Activated CD8-positive, alpha-beta memory T cell treated with anti-CD3 and anti-CD28 coated beads, Interleukin-2, amount 50 U/mL, for 4 hours (primary cell): Measurements from ENCODE around the gene TIMM10.

Experiments used
- DNase-seq: peaks from one replicate; pipeline ENCODE4 v3.0.0-alpha.2; 2020

The TIMM10 gene

DNA sequence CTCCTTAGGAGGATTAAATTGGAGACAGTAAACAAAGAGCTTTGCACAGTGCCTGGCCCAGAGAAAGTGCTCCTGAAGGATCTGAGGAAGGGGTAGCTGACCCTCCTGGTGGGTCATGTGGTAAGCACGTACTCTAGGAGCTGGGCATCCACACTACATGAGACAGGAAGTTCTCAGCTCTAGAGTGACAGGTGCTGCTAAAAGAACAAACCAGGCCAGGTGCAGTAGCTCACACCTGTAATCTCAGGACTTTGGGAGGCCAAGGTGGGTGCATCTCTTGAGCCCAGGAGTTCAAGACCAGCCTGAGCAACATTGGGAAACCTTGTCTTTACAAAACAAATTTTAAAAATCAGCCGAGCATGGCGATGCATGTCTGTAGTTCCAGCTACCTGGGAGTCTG is 28.2 kb downstream of the TIMM10 start:
- no peak for DNase-seq

- no peak for DNase-seq
Observed at GRCh38 chr11:57501953-57502352, 28.6 kb downstream of the TIMM10 start.

DNA sequence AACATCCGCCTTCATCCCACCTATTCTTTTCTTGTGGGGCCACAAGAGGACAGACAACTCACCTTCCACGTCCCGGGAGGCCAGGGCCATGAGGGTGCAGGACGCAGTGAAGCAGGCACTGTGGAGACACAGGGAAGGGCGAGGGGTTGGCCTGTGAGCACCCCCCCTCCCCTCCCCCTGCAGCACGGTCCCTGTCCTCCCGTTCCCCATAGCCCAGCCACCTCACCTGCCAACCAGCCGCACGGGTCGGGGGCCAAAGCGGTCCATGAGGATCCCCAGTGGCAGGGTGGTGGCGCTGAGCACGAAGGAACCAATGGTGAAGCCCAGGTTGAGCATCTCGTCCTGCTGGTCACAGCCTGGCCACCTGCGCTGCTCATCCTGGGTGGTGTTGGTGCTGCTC is 29.6 kb downstream of the TIMM10 start:
- no peak for DNase-seq

DNA sequence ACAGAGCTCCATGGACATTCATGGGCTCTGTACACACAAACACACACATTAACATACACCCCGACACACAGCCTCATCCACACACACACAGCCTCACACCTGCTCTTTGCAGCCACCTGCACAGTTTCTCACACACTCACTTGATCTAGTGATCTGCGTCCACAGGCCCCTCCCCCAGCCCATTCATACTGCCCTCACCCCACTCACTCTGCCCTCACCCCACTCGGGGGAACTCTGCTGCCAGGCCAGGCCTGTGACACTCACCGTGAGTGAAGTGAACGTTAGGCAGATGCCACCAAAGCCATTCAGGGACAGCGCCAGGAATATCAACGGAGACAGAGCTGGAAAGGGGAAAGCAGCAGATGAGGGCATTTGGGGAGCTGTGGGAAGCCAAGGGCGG is 30.0 kb downstream of the TIMM10 start:
- DNase-seq, result no peak

DNA sequence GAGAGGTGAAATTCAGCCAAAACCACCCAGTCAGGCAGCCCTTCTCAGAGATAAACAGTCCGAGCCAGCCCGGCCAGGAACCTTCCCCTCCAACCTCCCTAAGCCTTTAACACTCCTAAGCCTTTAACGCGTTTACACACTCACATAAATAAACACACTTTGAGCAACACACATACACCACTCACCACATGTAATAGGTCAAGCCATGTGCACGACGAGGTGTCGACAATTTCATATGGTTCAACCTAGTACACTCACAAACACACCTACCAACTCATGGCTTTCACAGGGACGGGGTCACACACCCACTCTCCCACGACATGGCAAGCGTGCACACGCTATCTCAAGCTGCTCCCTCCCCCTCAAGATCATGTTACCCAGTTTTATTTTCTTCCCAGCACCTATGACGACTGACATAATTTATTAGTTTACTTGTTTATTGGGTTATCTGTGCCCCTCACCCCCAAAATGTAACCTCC is 30.5 kb downstream of the TIMM10 start:
- no peak for DNase-seq

DNA sequence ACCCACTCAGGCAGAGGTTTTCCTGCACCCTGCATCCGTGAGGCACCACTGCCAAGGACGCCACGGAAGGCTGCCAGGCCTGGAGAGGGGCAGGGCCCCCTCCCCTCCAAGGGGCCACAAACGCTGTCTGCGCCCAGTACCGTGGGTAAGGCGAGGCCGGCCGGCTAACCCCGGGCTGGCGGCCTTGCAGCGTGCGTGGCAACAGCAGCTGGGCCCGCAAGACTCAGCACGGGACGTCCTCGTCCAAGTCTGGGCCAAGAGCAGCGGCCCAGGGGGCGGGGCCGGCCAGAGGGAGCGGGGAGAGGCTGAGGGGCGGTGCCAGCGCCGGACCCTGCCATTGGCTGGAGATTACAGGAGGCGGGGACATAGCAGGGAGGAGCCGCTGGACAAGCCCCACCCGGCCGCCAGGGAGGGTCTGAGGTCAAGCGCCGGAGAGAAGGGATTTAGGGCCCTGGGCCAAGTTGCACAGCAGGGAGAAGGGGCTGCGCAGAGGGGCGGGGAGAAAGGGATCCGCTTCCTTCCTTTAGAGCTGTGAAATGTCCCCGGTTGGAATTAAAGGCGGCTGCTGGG is 31.1 kb downstream of the TIMM10 start:
- DNase-seq, result peak; percentile 22

DNA sequence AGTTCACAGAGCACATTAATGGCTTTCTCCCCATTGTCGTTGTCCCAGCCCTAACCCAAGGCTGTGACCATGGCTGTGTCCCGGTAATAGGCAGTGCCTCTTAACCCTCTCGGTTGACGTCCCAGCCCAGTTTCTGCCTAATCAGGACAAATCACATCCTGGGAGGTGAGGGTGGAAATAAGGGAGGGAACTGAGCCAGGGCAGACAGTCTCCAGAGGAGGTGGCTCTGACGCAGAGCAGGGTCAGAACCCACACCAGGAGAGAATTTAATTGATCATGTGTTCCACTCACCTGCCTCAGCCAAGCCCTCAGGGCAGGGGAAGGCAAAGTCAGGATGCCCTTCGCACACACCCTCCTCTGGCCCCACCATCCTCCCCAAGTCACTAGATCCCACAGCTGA is 32.0 kb downstream of the TIMM10 start:
- no peak for DNase-seq

- no peak for DNase-seq
Observed at GRCh38 chr11:57497303-57498247, 33.0 kb downstream of the TIMM10 start.

DNA sequence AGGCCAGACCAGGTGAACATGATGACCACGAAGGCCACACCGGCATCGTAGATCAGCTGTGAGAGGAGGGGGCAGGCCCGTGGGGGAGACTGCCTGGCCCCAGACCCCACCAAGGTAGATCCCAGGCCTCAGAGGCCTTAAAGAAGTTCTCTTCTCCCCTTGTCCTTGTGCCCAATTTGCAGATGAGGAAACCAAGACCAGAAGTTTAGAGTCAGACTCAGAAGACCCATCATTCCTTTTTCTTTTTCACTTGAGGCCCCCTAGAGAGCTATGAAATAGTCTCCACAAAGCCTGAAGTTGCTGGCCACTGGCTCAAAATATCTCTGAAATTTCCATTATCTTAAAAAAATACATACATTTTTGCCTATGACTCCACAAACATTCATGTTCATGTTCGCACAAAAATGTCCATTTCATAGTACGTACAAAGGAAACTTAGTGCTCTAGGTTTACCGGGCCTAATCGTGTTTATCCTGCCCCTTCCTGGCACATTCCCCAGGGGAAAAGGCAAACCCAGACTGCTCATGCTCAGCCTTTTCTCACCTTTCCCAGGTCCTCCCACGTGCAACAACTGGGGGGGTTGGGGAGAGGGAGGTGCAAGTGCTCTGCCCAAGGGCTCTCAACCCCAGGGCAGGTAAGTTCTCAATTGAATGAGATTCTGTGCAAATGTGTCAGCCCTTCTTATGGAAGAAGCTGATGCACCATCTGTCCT is 34.3 kb downstream of the TIMM10 start:
- DNase-seq, result no peak

DNA sequence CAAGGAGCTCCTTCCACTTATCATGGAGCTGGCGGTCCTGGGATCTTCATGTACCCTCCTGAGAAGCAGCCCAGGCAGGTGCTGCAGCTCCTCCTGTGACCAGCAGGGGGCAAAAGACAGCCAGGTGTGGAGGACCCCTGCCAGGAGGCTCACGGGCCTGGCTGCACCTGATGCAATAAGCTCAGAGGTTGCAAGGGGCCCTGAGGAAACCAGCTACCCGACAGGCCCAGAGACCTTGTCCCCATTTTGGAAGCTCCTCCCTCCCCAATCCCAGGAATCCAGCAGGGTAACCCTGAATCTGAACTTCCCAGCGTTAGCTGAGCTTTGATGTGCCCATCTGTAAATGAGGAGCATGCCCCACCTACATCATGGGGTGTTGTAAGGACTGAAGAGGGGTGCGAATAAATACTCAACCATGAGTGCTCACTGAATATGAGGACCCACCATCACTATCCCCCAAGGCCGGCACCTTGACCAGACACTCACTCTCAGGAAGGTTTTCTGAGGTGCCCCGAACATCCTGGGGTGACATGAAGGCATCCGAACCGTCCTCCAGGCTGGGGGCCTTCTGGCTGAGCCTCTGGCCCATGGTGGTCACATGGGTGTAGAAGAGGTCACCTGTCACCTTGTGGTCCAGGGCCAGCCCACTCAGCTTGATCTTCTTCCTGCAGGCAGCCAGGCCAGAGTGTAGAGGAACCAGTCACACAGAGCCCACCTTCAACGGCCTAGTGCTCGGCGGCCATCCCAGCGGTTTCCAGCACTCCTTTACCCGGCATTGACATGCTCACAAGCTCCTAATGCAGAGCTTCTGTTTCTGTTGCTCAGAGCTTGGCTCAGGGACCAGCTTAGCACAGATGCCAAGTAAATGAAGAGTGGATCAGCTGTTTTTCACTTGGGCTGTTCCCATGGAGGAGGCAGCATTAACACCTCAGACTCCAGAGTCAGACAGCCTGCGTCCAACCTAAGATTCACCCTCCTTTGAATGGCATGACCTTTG is 36.7 kb downstream of the TIMM10 start:
- DNase-seq, result peak; percentile 85

DNA sequence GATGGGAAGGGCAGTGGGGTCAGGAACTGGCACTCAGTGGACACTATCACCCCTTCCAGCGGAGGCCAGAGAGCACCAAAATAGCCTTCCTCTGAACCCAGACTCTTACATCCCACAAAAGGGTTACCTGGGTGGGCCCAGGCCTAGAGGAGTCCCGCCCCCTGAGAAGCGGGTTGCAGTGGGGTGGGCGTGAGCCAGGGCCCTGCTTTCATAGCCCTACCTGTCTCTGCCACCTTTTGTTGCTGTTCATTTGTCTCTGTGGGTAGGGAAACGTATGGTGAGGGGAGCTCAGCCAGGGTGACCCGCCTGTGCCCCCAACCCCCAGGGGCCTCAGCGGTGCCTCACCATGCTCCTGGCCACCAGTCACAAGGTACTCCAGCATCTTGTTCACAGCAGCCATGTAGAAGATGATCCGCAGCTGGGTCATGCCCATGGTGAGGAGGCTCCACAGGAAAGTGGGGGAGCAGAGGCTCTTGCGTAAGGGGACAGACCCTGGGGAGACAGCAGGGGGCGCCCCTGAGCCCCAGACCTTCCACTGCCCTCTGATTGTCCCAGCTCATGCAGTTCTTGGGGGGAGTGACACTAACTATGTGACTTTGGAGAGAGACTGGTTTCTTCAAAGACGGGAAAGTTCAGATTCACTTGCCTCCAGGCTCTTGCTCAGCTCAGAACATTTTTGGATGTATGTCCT is 39.0 kb downstream of the TIMM10 start:
- DNase-seq, result peak; percentile 54

DNA sequence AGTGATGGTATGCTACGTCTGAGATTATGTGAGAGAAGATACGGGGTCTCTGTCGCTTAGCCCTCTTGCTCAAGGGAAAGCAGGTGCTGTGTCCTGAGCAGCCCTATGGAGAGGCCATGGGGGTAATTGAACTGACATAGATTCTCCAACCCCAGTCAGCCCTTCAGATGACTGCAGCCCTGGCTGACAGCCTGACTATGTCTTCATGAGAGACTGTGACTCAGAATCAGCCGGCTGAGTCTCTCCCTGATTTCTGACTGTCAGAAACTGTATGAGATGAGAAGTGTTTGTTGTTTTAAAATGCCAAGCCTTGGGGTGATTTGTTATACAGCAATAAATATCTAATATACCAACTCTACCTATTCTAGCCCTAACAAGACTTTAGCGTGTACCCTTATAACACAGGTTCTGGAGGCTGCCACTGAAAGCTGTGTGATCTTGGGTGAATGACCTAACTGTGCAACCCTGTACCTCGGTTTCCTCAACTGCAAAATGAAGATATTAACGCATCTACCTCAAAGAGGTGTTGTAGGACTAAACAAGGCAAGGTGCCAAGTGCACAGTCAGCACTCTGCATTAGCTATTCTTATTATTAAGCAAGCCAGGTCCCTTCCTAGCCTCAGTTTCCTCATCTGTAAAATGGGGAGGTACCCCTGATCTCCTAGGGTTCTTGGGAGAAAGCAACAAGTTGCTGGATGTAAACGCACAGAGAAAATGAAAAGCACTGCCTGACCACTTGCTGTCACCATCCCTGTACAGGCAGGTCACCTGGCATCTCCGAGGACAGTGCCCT is 39.9 kb downstream of the TIMM10 start:
- DNase-seq, result no peak

DNA sequence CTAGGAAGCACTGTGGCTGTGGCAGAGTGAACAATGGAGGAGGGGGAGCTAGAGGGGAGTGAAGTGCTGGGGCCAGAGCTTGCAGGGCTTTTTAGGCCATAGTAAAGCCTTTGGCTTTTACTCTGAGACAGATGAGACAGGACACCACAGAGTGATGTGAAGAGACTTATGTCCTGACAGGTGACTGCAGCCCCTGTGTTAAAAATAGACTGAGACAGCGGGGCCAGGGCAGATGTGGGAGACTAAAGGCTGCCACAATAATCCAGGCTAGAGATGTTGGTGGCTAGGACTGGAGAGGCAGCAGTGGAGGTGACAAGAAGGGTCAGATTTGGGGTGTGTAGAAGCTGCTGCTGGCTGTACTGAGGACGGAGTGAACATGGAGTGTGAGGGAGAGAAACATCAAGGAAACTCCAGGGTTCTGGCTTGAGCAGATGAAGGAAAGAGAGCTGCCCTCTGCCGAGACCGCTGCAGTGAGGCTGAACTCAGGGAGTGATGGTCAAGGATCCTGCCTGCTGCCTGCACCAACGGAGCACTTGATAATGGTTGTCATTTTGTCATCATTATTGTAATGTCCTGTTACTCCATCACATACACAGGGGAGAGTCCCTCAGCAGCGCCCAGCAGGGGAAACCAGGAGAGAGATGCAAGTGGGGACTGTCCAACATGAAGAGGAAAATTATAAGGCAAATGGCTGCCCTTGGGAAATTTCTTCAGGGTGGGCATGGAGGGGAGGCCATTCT is 42.5 kb downstream of the TIMM10 start:
- DNase-seq, result no peak

DNA sequence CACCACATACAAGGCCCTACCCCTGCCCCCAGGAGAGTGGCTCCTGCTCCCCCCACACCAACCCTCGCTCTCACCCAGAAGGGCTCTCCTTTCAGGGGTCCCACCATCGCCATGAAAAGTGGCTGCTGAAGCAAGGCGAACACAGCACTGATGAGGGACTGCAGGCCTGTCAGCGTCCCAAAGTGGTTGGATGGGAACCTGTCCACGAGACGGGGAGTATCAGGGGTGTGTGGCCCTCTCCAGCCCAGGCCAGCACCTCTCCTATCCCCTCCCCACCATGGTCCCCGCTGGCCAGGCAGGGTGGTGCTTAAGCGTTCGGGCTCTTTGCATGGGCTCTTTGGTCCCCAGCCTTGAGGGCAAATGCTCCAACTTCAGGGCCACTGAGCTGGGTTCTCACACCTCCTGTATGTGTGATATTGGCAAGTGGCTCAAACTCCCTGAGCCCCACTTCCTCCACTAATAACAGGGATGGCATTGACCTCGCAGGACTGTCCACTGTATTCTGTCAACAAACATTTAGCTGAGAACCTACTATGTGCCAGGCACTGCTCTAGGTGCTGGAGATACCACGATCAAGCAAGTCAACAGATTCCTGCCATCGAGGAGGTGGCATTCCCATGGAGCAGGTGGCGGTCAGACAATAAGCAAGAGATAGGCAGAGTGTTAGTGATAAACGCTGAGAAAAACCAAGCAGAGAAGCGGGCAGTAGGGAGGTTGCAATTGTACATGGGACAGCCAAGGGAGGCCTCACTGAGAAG is 43.4 kb downstream of the TIMM10 start:
- no peak for DNase-seq

GRCh38 chr11:57485217-57485990 is 45.1 kb downstream of the TIMM10 start:
- no peak for DNase-seq

DNA sequence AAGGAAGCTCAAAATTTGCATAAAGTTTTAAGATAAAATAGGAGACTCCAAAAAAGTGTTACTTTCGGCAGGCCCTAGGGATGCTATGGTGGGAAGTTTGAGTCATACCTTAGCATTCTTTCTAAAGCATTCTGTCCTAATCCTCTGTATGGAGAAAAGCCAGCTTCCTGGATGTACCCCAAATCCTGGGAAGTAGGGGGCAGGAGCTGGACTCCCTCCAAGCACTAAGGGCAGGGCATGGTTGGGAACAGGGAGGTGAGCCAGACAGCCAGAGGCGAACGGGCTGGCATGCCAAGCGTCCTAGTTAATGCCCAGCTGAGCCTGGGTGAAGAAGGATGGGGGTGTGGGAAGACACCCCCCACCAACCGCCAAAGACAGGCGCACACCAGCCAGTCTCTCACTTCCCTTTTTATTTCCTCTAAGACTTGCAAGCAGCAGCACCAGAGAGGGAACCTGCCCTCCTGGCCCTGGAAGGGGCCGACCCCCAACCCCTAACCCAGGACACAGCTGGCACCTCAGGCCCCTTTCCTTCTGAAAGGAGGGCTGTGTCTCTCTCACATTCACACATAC is 46.3 kb downstream of the TIMM10 start:
- no peak for DNase-seq

DNA sequence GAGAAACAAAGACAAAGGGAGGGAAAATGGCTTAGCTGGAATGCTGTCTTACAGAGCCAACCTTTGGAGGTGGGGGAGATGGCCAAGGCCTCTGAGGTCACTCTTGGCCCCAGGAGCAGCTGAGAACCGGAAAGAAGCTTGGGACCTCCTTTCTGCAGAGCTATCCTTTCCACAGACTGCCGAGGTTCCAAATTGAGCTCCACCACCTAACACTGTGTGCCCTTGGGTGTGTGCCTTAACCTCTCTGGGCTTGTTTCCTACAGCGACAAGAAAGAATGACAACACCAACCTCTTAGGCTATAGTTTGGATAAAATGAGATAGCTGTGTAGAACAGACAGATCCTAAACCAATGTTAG is 47.0 kb downstream of the TIMM10 start:
- DNase-seq, result no peak
